K562 (cell line): ENCODE measurements around the gene PDZD2. TPM values are rescaled to one million over a fixed set of nuclear protein-coding genes. Genes with fewer than 3 reads are reported as not detected.

Source experiments
- ATAC-seq: fragments of 200-7000 bp; cut with Tn5 transposase; 3 replicates; pipeline ENCODE4 v1.9.1; 2020; ENCODE audit warnings: moderate library complexity
- BruUV-seq: library from RNA; stranded (reverse); fragments of 400-500 nt; replicated peaks from 2 replicates; lab custom pipeline; 2021; lab: Mats Ljungman, UMichigan
- CTCF ChIA-PET: fragments of 300-600 bp; formaldehyde crosslinking; extraction: SDS; loops from one replicate; lab custom pipeline; 2021; ENCODE audit warnings: low intra/inter-chr PET ratio; lab: Yijun Ruan, JAX
- POLR2A ChIA-PET: fragments of 300-600, 350-650 bp; sonication (Branson Sonifier 250); formaldehyde crosslinking; extraction: SDS; loops from one replicate; lab custom pipeline; 2021; ENCODE audit warnings: antibody characterized with exemption, inconsistent platforms; lab: Yijun Ruan, JAX
- DNase-seq, 4 experiments: peaks; one replicate each; pipeline versions ENCODE4 v3.0.0 to v3.0.0-alpha.2; 2011 to 2018; ENCODE audit warnings: low spot score in 3 of 4, mixed read lengths in 3 of 4; ENCODE audit errors: extremely low read depth in 1 of 4
- FAIRE-seq: peaks from 2 replicates; lab custom pipeline; 2011; peaks lifted over from hg19 to GRCh38; lab: Jason Lieb, UNC
- H2AFZ ChIP-seq: 2 replicates; pipeline ENCODE4 v1.6.0; 2011; ENCODE audit warnings: low read depth, low read length, control low read depth, inconsistent platforms
- H3K27ac ChIP-seq: fragments of 200-600 bp; 3 replicates; pipeline ENCODE4 v1.8.0; 2011; ENCODE audit warnings: low read depth, mild to moderate bottlenecking, control low read depth, inconsistent platforms, low read length, moderate library complexity, mixed read lengths; ENCODE audit errors: extremely low read depth
- H3K27me3 ChIP-seq, 2 experiments: fragments of 300-600 bp in 1 of 2; 2 replicates in 1 of 2; 3 replicates in 1 of 2; pipeline versions ENCODE4 v1.6.0 to v1.8.0; 2011; ENCODE audit warnings: inconsistent platforms in 2 of 2, low read length in 2 of 2, mild to moderate bottlenecking in 1 of 2, mixed read lengths in 1 of 2, moderate library complexity in 1 of 2; ENCODE audit not compliant: control insufficient read depth in 2 of 2, insufficient read depth in 2 of 2
- H3K36me3 ChIP-seq: fragments of 300-600 bp; 3 replicates; pipeline ENCODE4 v1.8.0; 2011; ENCODE audit warnings: mild to moderate bottlenecking, low read length, inconsistent platforms; ENCODE audit not compliant: control insufficient read depth, insufficient read depth
- H3K4me1 ChIP-seq, 2 experiments: fragments of 200-600 bp in 1 of 2; replicated peaks in 1 of 2; 2 replicates in 1 of 2; 3 replicates in 1 of 2; pipeline versions ENCODE4 v1.5.1 to v1.8.0; 2011; ENCODE audit warnings: inconsistent platforms in 2 of 2, low read length in 2 of 2, mild to moderate bottlenecking in 1 of 2, mixed read lengths in 1 of 2, moderate library complexity in 1 of 2; ENCODE audit not compliant: control insufficient read depth in 2 of 2, insufficient read depth in 2 of 2
- H3K4me2 ChIP-seq: 2 replicates; pipeline ENCODE4 v1.6.1; 2011; ENCODE audit warnings: low read length, control low read depth, inconsistent platforms, mixed read lengths; ENCODE audit not compliant: insufficient read depth
- H3K4me3 ChIP-seq: fragments of 200-600 bp; sonication (generic), shearing (Covaris generic); 2 replicates; pipeline ENCODE4 v1.5.1; 2016; ENCODE audit warnings: control low read depth, inconsistent platforms
- H3K79me2 ChIP-seq: fragments of 200-600 bp; 3 replicates; pipeline ENCODE4 v1.8.0; 2011; ENCODE audit warnings: low read length, inconsistent platforms; ENCODE audit not compliant: control insufficient read depth, insufficient read depth
- H3K9ac ChIP-seq, 2 experiments: 2 replicates each; pipeline versions ENCODE4 v1.6.0 to v1.6.1; 2011; ENCODE audit warnings: low read depth in 2 of 2, low read length in 2 of 2, control low read depth in 1 of 2, inconsistent platforms in 1 of 2, mild to moderate bottlenecking in 1 of 2, mixed read lengths in 1 of 2; ENCODE audit not compliant: insufficient read depth in 1 of 2
- H3K9me1 ChIP-seq: one replicate; pipeline ENCODE4 v1.6.0; 2011; ENCODE audit warnings: inconsistent platforms, mild to moderate bottlenecking, low read length, moderate library complexity; ENCODE audit not compliant: control insufficient read depth, insufficient read depth
- H3K9me3 ChIP-seq: replicated peaks from 2 replicates; pipeline ENCODE4 v1.5.1; 2011; ENCODE audit warnings: low read depth, low read length, inconsistent platforms; ENCODE audit not compliant: control insufficient read depth, insufficient read depth
- H4K20me1 ChIP-seq: replicated peaks from 2 replicates; pipeline ENCODE4 v1.6.1; 2011; ENCODE audit warnings: low read length, inconsistent platforms, mixed read lengths; ENCODE audit not compliant: control insufficient read depth, insufficient read depth
- CBX8 ChIP-seq: fragments of 200-600 bp; sonication (generic); IDR thresholded peaks from 2 replicates; pipeline ENCODE4 v1.6.1; 2012; ENCODE audit warnings: borderline replicate concordance, mixed run types, low read depth, mild to moderate bottlenecking, moderate library complexity, mixed read lengths, low read length, control low read depth, inconsistent platforms; ENCODE audit not compliant: poor library complexity, severe bottlenecking; ENCODE audit errors: extremely low read depth
- CHD1 ChIP-seq: fragments of 200-600 bp; sonication (generic); IDR thresholded peaks from one replicate; pipeline ENCODE4 v1.6.1; 2012; ENCODE audit warnings: mild to moderate bottlenecking, moderate library complexity, low read length, inconsistent platforms
- COPS2 ChIP-seq: fragments of 450-650 bp; conservative IDR thresholded peaks from 2 replicates; pipeline ENCODE4 v1.6.1; 2016; ENCODE audit warnings: mild to moderate bottlenecking, moderate library complexity
- ETV5 ChIP-seq: sonication (generic); formaldehyde crosslinking; IDR thresholded peaks from 2 replicates; pipeline ENCODE4 v1.4.0; 2020; ENCODE audit warnings: low read depth, mild to moderate bottlenecking, missing genetic modification reagents
- FOXP1 ChIP-seq: sonication (generic); formaldehyde crosslinking; IDR thresholded peaks from 2 replicates; pipeline ENCODE4 v1.8.0; 2022; ENCODE audit warnings: mild to moderate bottlenecking, missing genetic modification reagents
- HDGF ChIP-seq: fragments of 450-650 bp; IDR thresholded peaks from 2 replicates; pipeline ENCODE4 v1.6.1; 2016
- LARP7 ChIP-seq: fragments of 450-650 bp; IDR thresholded peaks from 2 replicates; pipeline ENCODE4 v1.6.1; 2016
- SIN3B ChIP-seq: fragments of 450-650 bp; IDR thresholded peaks from 2 replicates; pipeline ENCODE4 v1.6.1; 2017; ENCODE audit warnings: low read depth, mild to moderate bottlenecking, moderate library complexity
- TBL1XR1 ChIP-seq, 2 experiments: IDR thresholded peaks; 2 replicates each; pipeline ENCODE4 v1.6.1; 2012; ENCODE audit warnings: improper control_type of control experiment in 2 of 2, low read length in 2 of 2, mild to moderate bottlenecking in 1 of 2
- U2AF2 ChIP-seq: fragments of 200-400 bp; formaldehyde crosslinking; optimal IDR thresholded peaks from 2 replicates; pipeline ENCODE3; 2017; ENCODE audit warnings: low read depth, mild to moderate bottlenecking, low read length
- ZFP30 ChIP-seq: fragments of 250-450 bp; sonication (Bioruptor Pico); IDR thresholded peaks from 2 replicates; pipeline ENCODE4 v1.8.0; 2022; ENCODE audit warnings: moderate library complexity, mild to moderate bottlenecking, inconsistent platforms, borderline replicate concordance
- ZFP36 ChIP-seq: fragments of 150-350 bp; IDR thresholded peaks from 2 replicates; pipeline ENCODE4 v1.6.1; 2018; ENCODE audit warnings: low read length, low read depth; ENCODE audit not compliant: partially characterized antibody
- ZSCAN29 ChIP-seq: fragments of 450-650 bp; IDR thresholded peaks from 2 replicates; pipeline ENCODE4 v1.6.1; 2017
- WGBS: fragments of 100-300 bp; shearing (Covaris generic); methylation state at CpG from one replicate; pipeline ENCODE4 v1.1.6; 2016; ENCODE audit warnings: low coverage, mixed read lengths; ENCODE audit not compliant: insufficient coverage; ENCODE audit errors: missing lambda C conversion rate; 5-methylcytosine and 5-hydroxymethylcytosine counted together
- in situ Hi-C: fragments of 300-500 bp; cut with MboI; formaldehyde crosslinking; loops from 4 replicates; pipeline ENCODE4 v1.15.0; 2018; ENCODE audit warnings: inconsistent platforms, mixed read lengths
- intact Hi-C: fragments of 100-400 bp; cut with micrococcal nuclease; formaldehyde crosslinking; loops from 2 replicates; pipeline ENCODE4 v1.14.2; 2022
- polyA plus RNA-seq, 8 experiments: library from polyadenylated mRNA; depleted of rRNA in 4 of 8; stranded (reverse) in 5 of 8; unstranded in 3 of 8; fragments of >200 nt; fragmentation: Nextera tagmentation in 2 of 8; fragmentation: Illumina TruSeq in 1 of 8; extraction: Ambion mirVana in 2 of 8; extraction: Trizol in 1 of 8; gene quantifications; 2 replicates each; pipeline versions ENCODE4 v1.2.1 to v1.2.3, GENCODE V29; 2011 to 2014; ENCODE audit warnings: inconsistent platforms in 1 of 8, missing spikeins in 1 of 8
- total RNA-seq, 7 experiments: library from RNA; depleted of rRNA in 6 of 7; stranded (reverse); fragments of >200 nt in 6 of 7; fragmentation: Illumina TruSeq in 2 of 7; extraction: Trizol in 2 of 7; gene quantifications; 2 replicates each; pipeline versions ENCODE4 v1.2.1 to v1.2.3, GENCODE V29; 2011 to 2021; ENCODE audit warnings: low replicate concordance in 1 of 7
- TF ChIP-seq, protein P1 (sequence below): IDR thresholded peaks from 2 replicates; pipeline ENCODE4 v1.6.1; 2014; ENCODE audit warnings: antibody characterized with exemption
- TF ChIP-seq, protein P2 (sequence below): fragments of 250-450 bp; sonication (Bioruptor Pico); IDR thresholded peaks from 2 replicates; pipeline ENCODE4 v1.8.0; 2021; ENCODE audit warnings: moderate library complexity, mild to moderate bottlenecking, inconsistent platforms
- TF ChIP-seq, protein P3 (sequence below): fragments of 450-650 bp; IDR thresholded peaks from 2 replicates; pipeline ENCODE4 v1.6.1; 2016; ENCODE audit warnings: borderline replicate concordance

Gene PDZD2
- total and polyA plus RNA-seq, 9 of the 15 experiments (the other 6 are each of a cell fraction or from before 2014, with no cell fraction given), result 0.02 to 0.08 (median 0.04) TPM; not detected in 6

GRCh38 chr5:31957151-31957550 lies 318.2 kb downstream of the PDZD2 start:
- in situ Hi-C loops, result no loop called here
- POLR2A ChIA-PET, result interaction anchor here (0.6 kb wide), 2 partner anchors 54 to 614 kb away, joined by 3 read pairs; no protein-coding TSS in a partner anchor
- WGBS, result under 1% methylated on average over 9 of the region's 9 CpGs
- H3K9me1 ChIP-seq, result no peaks in the 10 kb centered on the region
- no peak for TF ChIP-seq ZFP30 (CRISPR knock-in tag)
- no peak for TF ChIP-seq CBX8
- TF ChIP-seq U2AF2, result no peak
- no peak for TF ChIP-seq LARP7
- TF ChIP-seq ETV5 (CRISPR knock-in tag), result no peak
- no peak for TF ChIP-seq ZFP36
- TF ChIP-seq ZSCAN29, result no peak
- no peak for TF ChIP-seq COPS2
- TF ChIP-seq CHD1, result no peak
- TF ChIP-seq, protein P1, sequence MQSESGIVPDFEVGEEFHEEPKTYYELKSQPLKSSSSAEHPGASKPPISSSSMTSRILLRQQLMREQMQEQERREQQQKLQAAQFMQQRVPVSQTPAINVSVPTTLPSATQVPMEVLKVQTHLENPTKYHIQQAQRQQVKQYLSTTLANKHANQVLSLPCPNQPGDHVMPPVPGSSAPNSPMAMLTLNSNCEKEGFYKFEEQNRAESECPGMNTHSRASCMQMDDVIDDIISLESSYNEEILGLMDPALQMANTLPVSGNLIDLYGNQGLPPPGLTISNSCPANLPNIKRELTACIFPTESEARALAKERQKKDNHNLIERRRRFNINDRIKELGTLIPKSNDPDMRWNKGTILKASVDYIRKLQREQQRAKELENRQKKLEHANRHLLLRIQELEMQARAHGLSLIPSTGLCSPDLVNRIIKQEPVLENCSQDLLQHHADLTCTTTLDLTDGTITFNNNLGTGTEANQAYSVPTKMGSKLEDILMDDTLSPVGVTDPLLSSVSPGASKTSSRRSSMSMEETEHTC, result no peak
- no peak for TF ChIP-seq TBL1XR1 (IDR thresholded peaks at IDR 0.05; ENCODE audit: low read length in 2 of 2)
- TF ChIP-seq HDGF, result no peak
- TF ChIP-seq, protein P2, sequence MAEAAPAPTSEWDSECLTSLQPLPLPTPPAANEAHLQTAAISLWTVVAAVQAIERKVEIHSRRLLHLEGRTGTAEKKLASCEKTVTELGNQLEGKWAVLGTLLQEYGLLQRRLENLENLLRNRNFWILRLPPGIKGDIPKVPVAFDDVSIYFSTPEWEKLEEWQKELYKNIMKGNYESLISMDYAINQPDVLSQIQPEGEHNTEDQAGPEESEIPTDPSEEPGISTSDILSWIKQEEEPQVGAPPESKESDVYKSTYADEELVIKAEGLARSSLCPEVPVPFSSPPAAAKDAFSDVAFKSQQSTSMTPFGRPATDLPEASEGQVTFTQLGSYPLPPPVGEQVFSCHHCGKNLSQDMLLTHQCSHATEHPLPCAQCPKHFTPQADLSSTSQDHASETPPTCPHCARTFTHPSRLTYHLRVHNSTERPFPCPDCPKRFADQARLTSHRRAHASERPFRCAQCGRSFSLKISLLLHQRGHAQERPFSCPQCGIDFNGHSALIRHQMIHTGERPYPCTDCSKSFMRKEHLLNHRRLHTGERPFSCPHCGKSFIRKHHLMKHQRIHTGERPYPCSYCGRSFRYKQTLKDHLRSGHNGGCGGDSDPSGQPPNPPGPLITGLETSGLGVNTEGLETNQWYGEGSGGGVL (CRISPR knock-in tag), result no peak
- no peak for TF ChIP-seq SIN3B
- TF ChIP-seq, protein P3, sequence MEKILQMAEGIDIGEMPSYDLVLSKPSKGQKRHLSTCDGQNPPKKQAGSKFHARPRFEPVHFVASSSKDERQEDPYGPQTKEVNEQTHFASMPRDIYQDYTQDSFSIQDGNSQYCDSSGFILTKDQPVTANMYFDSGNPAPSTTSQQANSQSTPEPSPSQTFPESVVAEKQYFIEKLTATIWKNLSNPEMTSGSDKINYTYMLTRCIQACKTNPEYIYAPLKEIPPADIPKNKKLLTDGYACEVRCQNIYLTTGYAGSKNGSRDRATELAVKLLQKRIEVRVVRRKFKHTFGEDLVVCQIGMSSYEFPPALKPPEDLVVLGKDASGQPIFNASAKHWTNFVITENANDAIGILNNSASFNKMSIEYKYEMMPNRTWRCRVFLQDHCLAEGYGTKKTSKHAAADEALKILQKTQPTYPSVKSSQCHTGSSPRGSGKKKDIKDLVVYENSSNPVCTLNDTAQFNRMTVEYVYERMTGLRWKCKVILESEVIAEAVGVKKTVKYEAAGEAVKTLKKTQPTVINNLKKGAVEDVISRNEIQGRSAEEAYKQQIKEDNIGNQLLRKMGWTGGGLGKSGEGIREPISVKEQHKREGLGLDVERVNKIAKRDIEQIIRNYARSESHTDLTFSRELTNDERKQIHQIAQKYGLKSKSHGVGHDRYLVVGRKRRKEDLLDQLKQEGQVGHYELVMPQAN, result no peak
- no peak for TF ChIP-seq FOXP1 (CRISPR knock-in tag)
- TF ChIP-seq, all 486 proteins: peak for 0
- ATAC-seq (no peak), DNase-seq (no peak), FAIRE-seq (no peak)
- Histone ChIP-seq H3K36me3 (no peaks in the 10 kb centered on the region), H3K9ac (no peak overlapping the region), H3K9me3 (no peaks in the 10 kb centered on the region), H2AFZ (no peak overlapping the region), H4K20me1 (no peaks in the 10 kb centered on the region), H3K79me2 (no peaks in the 10 kb centered on the region), H3K4me2 (no peak overlapping the region), H3K4me1 (no peaks in the 10 kb centered on the region), H3K27ac (no peak overlapping the region), H3K4me3 (no peak overlapping the region), H3K27me3 (peaks cover 18 to 24% of the 10 kb centered on the region in 2 experiments; a peak in 3 of 5 replicates)
- CTCF ChIA-PET, result no interaction called here
- no TSS peak for BruUV-seq
- intact Hi-C loops, result no loop called here
